BE2C (cell line): ENCODE measurements around the gene HRAS.
A peak's percentile ranks its signal among the peaks of the same experiment; 100 is the strongest.

Source experiments
- DNase-seq: peaks from one replicate; pipeline ENCODE4 v3.0.0-alpha.2; 2020
- H3K27me3 ChIP-seq: fragments of 250-450 bp; sonication (Bioruptor Pico); 2 replicates; pipeline ENCODE4 v1.5.1; 2020; ENCODE audit warnings: mild to moderate bottlenecking
- H3K36me3 ChIP-seq: fragments of 250-450 bp; sonication (Bioruptor Pico); 2 replicates; pipeline ENCODE4 v1.5.1; 2020; ENCODE audit warnings: mild to moderate bottlenecking
- H3K4me1 ChIP-seq: fragments of 250-450 bp; sonication (Bioruptor Pico); 2 replicates; pipeline ENCODE4 v1.5.1; 2020
- H3K4me3 ChIP-seq: 2 replicates; pipeline ENCODE4 v1.5.1; 2011; ENCODE audit warnings: low read depth, low read length
- H3K9me3 ChIP-seq: fragments of 250-450 bp; sonication (Bioruptor Pico); 2 replicates; pipeline ENCODE4 v1.5.1; 2020
- CTCF ChIP-seq: IDR thresholded peaks from 2 replicates; pipeline ENCODE4 v1.5.1; 2012; ENCODE audit warnings: mild to moderate bottlenecking, low read depth, low read length

The HRAS gene

GRCh38 chr11:535210-535518 is 212 bp downstream of the HRAS start:
- H3K9me3 ChIP-seq, result no peaks in the 10 kb centered on the region
- peak overlapping the region; percentile 67; the same call in 1 of the 2 replicates for H3K4me3 ChIP-seq
- TF ChIP-seq CTCF, result no peak

GRCh38 chr11:534396-535209 is 773 bp downstream of the HRAS start:
- Histone ChIP-seq H3K36me3 (peaks cover 3% of the 10 kb centered on the region; the same call in 1 of the 2 replicates), H3K27me3 (no peaks in the 10 kb centered on the region), H3K4me3 (peak overlapping the region; percentile 67), H3K9me3 (no peaks in the 10 kb centered on the region), H3K4me1 (no peaks in the 10 kb centered on the region)
- TF ChIP-seq CTCF, result no peak
- DNase-seq, result no peak

More at GRCh38 chr11:535210-535518, 212 bp downstream of the HRAS start:
- no peak for DNase-seq
- Histone ChIP-seq H3K4me1 (no peaks in the 10 kb centered on the region), H3K36me3 (peaks cover 3% of the 10 kb centered on the region; the same call in 1 of the 2 replicates), H3K27me3 (no peaks in the 10 kb centered on the region)

- no peak for DNase-seq
- no peak for TF ChIP-seq CTCF
- Histone ChIP-seq H3K4me3 (no peak overlapping the region), H3K4me1 (no peaks in the 10 kb centered on the region), H3K9me3 (no peaks in the 10 kb centered on the region), H3K27me3 (no peaks in the 10 kb centered on the region), H3K36me3 (peaks cover 3% of the 10 kb centered on the region; the same call in 1 of the 2 replicates)
These were observed 1.6 kb downstream of the HRAS start for GRCh38 chr11:533586-534395.

- H3K4me1 ChIP-seq, result no peaks in the 10 kb centered on the region
- no peak for TF ChIP-seq CTCF
- H3K9me3 ChIP-seq, result no peaks in the 10 kb centered on the region
- H3K4me3 ChIP-seq, result no peak overlapping the region
- no peaks in the 10 kb centered on the region for H3K27me3 ChIP-seq
- H3K36me3 ChIP-seq, result peaks cover 3% of the 10 kb centered on the region; the same call in 1 of the 2 replicates
- no peak for DNase-seq
These were observed 2.3 kb downstream of the HRAS start for GRCh38 chr11:532986-533585.

- Histone ChIP-seq H3K9me3 (no peaks in the 10 kb centered on the region), H3K36me3 (peaks cover 3% of the 10 kb centered on the region; the same call in 1 of the 2 replicates), H3K4me1 (no peaks in the 10 kb centered on the region), H3K27me3 (no peaks in the 10 kb centered on the region), H3K4me3 (no peak overlapping the region)
- DNase-seq, result no peak
- no peak for TF ChIP-seq CTCF
These were observed 2.8 kb downstream of the HRAS start for GRCh38 chr11:532527-532985.
